ENCODE measurements around the gene IL2RA. TPM values are rescaled to one million over a fixed set of nuclear protein-coding genes. Genes with fewer than 3 reads are reported as not detected.
A peak's percentile ranks its signal among the peaks of the same experiment; 100 is the strongest.

Gene IL2RA
- total RNA-seq, 1 donor from 2014 or later = not detected

DNA sequence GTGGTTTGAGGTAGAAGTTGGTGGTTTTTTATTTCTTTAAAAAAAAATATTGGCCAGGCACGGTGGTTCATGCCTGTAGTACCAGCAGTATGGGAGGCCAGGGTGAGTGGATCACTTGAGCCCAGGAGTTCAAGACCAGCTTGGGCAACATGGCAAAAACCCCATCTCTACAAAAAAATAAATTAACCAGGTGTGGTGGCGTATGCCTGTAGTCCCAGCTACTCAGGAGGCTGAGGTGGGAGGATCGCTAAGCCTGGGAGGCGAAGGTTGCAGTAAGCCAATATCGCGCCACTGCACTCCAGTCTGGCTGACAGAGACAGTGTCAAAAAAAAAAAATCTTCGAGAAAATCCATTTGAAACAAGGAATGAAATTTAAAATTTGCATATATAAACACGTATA lies 1.1 kb downstream of the IL2RA start:
- DNase-seq (ENCODE audit: low spot score in 2 of 2) (no peak), FAIRE-seq (no peak)

DNA sequence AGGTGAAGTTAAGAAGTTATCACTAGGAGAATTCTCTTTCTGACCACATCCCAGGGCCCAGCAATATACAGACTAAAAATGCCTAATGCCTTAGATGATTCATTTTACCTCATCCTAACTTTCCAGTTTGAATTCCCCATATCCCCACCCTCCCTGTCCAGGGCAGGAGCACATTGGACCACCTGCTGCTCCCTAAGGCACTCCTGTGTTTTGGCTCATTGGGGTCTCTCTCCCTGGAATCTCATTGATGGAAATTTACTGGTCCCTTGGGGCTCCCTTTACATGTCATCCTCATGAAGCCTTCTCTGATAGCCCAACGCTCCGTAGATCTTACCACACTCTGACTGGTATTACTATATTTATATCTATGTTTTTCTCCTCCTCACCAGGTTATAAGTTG lies 2.7 kb downstream of the IL2RA start:
- no peak for FAIRE-seq
- DNase-seq (ENCODE audit: low spot score in 2 of 2) = no peak

DNA sequence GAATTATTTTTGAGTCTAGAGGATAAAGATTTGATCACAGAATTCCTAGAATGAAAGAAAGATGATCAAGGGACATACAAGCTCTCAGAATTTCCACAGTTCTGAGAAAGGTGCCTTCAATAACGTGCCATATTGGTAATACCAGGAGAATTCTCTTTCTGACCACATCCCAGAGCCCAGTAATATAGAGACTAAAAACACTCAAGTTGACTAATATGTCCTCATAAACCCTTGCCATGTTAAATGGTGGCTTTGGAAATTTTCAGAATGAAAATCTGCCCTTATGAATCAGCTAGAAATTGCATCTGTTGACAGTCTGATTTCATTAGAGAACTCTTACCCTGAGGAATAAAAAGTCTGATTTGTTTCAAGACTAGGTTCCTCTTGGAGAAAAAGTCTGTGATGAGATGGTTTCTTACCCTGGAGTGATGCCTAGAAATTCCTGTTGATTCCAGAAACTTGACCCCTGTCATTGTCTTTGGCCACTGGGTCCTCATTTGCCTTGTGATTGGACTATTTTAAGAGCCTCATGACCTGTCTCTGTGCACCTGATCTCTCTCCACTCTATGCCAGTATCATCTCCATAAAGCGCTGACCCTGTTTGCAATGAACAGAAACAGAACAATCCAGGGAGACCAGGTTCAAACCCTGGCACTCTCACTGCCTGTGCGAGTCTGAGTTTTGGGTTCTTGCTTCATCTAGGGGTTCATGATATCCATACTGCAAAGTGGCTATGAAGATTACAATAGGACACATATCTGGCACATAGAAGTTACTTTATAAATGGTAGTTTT lies 3.3 kb downstream of the IL2RA start:
- FAIRE-seq (no peak), DNase-seq (ENCODE audit: low spot score in 2 of 2) (no peak)

DNA sequence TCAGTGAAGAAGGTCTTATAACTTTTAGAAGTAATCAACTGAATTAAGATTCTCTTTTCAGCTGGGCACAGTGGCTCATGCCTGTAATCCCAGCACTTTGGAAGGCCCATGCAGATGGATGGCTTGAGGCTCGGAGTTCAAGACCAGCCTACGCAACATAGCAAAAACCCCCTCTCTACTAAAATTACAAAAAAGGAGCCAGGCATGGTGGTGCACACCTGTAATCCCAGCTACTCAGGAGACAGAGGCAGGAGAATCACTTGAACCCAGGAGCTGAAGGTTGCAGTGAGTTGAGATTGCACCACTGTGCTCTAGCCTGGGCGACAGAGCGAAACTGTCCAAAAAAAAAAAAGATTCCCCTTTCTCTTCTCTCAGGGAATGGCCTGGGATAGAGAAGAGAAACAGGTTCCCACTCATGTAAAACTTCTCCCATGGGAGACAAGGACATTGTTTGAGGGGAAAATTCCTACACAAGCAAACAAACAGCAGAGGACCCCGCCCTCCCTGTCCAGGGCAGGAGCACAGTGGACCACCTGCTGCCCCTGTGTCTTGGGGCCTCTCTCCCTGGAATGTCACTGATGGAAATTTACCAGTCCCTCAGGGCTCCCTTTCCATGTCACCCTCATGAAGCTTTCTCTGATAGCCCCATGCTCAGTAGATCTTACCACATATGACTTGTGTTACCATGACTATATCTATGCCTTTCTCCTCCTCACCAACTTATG lies 5.6 kb downstream of the IL2RA start:
- DNase-seq (ENCODE audit: low spot score in 2 of 2) (no peak), FAIRE-seq (no peak)

DNA sequence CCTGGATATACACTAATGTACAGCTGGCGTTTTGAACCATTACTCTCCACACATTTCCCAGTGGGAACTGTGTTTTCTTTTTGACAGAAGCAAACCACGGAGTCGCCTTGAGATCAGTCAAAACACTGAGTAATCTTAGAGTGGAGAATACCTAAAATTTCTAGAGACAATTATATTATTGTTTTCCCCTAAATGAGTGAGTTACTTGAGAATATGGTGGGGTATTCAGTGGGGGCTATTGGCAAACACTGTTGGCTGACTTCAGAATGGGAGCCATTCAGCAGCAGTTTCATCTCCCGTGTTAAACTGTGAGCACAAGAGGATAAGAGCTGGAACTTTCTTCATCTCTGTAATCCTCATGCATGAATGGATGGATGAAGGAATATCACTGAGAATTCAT lies 6.2 kb downstream of the IL2RA start:
- FAIRE-seq (no peak), DNase-seq (ENCODE audit: low spot score in 2 of 2) (no peak)

DNA sequence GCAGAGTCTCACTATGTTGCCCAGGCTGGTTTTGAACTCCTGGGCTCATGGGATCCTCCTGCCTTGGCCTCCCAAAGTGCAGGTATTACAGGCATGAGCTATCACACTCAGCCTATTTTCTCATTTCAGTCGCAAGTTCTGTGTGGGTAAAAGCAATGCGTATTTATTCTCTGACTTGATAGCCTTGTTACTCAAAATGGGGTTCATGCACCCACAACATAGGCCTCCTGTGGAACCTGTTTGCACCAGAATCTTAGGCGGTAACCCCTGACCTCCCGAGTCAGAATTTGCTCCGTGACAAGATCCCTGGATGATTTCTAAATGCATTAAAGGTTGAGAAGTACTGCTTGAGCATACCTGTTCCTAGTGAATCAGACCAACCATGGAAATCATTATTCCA lies 7.3 kb downstream of the IL2RA start:
- no peak for FAIRE-seq
- DNase-seq (ENCODE audit: low spot score in 2 of 2) = no peak

DNA sequence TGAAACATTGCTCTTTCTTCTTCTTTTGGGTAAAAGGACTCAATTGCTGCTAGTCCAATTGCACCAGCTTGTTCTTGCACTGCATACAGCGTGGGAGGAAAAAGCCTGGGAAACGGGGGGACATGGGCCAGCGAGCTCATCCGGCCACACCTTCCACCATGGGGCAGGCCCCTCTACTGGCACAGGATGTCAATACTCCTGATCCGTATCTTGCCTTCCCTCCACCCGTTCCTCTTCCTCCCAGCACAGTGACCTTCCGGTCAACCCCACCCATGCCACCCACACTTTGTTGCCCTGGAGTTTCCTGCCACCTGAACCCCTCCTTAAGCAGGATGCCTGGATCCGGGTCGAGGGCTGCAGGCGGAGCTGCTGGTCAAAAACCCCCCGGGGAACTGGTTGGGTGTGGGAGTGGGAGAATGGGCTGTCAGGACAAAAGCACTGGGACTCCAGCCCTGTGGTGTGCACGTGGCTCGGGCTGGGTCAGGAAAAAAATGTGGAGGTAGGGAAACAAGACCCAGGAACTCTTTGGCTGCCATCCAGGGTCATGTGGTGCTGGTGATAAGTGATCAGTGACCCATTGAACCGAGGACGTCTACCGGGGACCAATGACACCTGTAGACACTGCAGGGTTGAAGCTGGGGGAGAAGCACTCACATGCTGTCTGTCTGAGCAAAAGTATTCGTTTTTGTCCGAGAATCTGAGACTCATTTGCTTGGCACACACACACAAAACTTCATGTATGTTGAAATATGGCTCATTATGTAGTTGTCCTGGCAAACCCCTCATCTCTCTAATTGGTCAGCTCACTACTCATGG lies 8.1 kb downstream of the IL2RA start:
- DNase-seq (ENCODE audit: low spot score in 2 of 2) = no peak
- no peak for FAIRE-seq

DNA sequence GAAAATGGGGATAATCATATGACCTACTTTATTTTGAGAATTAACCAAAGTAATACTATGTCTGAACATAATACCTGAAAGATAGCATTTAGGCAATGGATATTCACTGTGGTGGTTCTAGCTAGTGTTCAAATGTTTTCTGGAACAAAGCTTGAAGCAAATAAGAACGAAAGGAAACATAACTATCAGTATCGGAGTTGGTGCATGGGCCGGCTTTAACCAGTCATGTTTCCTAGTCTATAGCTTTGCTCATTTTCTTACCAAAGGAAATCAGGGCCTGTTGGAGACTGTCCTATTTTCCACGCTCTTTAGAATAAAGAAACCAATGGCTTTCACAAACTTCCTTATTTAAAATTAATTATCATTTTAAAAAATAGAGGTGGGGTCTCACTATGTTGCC lies 8.9 kb downstream of the IL2RA start:
- FAIRE-seq (no peak), DNase-seq (ENCODE audit: low spot score in 2 of 2) (no peak)

DNA sequence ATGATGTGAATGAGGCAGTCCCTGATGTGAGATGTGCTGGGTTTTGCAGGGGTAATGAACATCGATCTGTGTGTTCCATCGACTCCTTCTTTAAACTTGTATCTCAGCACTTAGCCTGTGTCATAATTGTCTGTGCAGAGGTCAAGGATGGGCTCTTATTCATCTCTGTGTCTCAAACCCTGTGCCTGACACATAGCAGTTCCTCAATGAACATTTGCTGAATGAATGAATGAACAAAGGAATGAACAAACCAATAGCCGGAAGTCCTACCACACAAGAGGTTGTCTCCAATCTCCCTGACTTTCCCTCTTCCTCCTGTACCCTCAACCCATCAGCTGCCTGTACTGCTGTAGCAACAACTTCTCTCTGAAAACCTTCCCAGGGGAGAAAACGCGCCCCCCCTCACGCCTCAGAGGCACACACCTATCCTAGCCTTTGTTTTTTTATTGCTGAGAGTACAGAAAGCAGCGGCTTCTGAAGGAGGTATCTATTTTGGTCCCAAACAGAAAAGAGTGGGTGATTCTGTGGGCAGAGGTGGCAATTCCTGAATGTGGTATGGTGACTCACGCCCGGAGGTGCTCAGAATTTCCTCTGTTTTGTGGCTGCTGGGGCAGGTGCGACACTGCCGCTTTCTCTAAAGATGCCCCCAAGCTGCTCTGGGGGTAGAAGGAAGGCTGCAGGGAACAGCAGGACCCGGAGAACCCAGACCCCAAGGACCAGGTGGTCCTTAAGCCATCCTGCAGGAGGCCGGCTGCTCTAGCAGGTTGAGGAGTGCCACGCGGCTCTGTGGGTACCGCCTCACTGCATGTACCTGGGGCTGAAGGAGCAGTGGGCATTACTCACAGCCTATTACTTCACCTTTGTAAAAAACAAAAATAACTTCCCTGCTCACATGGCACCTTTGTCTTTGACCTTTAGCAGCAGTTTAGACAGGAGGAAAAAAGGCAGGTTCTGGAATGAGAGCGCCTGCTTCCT lies 9.6 kb downstream of the IL2RA start:
- no peak for FAIRE-seq
- DNase-seq (ENCODE audit: low spot score in 2 of 2) = no peak

DNA sequence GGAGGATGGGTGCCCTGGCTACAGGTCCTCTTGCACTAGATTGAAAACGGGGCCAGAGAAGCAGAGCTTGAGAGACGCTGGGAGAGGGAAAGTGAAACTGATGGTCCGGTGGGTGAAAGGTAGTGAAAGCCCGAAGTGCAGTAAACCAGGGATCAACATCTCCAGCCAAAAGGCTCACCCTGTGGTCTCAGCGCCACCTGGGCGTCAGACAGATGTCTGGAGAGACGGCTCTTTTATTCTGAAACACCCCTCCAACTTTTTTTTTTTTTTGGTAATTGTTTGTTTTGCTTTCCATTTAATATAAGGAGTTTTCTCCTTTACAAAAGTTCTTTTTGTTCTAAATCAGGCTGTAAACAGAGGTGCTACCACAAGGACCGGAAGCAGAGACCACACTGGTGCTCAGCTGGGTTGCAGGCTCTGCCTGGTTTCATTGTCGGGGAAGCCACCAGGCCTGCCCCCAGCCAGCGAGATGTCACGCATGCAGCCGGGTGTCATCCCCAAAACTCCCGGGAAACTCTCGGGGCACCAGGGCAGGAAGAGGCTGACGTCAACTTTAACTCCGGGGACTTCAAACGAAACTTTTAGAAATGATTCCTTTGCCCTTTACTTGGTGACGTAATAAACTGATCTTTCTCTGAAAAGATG lies 11.2 kb downstream of the IL2RA start:
- DNase-seq (ENCODE audit: low spot score in 2 of 2) (peak in 1 of 2 donors; percentile 42), FAIRE-seq (no peak)

DNA sequence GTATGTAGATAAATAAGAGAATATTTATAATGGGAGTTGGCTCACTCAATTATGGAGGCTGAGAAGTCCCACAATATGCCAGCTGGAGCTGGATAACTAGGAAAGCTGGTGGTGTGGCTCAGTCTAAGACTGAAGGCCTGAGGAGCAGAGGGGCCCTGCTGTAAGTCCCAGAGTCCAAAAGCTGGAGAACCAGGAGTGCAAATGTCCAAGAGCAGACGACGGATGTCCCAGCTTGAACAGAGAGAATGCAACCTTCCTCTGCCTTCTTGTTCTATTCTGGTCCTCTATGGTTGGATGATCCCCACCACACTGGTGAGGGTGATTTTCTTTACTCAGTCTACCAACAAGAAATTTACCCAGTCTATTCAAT lies 13.2 kb downstream of the IL2RA start:
- FAIRE-seq = no peak
- DNase-seq (ENCODE audit: low spot score in 2 of 2) = no peak

DNA sequence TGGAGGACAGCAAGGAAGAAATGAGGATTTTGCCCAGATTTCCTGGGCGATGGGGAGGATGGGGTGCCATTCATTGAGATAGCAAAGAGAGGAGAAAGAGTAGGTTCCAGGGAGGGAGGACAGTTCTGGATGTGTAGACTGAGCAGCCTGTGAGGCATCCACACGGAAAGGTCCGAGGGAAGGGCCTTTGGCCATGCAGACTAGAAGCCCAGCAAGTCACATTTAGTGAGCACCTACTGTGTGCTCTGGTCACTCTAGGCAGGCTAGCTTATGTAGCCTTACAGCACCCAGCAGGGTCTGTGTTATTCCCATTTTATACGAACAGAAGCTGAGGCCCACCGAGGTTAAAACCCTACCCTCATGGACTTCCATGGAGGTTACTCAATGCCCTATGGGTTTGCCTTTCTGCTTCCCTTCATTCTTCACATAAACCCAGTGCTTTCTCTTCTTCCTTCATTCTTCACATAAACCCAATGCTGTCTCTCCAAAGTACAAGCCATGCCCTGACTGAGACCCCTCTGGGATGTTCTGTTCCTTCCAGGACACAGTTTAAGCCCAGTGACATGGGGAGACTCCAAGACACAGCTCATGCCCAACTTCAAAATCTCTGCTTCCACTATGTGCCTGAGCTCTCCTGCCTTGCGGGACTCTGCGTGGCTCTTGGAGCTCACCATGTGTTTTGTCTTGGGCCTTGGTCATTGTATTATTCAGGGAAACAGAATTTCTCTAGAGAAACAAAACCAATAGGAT lies 13.7 kb downstream of the IL2RA start:
- DNase-seq (ENCODE audit: low spot score in 2 of 2) = no peak
- no peak for FAIRE-seq

DNA sequence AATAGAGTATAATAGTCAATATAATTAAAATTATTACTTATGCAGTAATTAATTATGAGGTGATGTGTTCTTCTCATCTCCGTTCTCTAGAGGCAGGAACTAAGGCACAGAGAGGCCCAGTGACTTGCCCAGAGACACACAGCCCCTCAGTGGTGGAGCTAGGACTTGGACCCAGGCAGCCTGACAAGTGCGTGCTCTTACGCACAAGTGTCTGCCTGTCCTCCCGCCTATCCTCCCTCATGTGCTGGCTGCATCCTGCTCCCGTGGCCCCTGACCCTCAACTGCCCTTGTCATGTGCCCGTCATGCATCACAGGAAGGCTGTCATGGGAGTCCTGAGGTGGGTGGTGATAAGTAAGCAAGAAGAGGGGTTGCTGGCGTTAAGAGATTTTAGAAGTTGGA lies 14.3 kb downstream of the IL2RA start:
- no peak for FAIRE-seq
- DNase-seq (ENCODE audit: low spot score in 2 of 2) = no peak

DNA sequence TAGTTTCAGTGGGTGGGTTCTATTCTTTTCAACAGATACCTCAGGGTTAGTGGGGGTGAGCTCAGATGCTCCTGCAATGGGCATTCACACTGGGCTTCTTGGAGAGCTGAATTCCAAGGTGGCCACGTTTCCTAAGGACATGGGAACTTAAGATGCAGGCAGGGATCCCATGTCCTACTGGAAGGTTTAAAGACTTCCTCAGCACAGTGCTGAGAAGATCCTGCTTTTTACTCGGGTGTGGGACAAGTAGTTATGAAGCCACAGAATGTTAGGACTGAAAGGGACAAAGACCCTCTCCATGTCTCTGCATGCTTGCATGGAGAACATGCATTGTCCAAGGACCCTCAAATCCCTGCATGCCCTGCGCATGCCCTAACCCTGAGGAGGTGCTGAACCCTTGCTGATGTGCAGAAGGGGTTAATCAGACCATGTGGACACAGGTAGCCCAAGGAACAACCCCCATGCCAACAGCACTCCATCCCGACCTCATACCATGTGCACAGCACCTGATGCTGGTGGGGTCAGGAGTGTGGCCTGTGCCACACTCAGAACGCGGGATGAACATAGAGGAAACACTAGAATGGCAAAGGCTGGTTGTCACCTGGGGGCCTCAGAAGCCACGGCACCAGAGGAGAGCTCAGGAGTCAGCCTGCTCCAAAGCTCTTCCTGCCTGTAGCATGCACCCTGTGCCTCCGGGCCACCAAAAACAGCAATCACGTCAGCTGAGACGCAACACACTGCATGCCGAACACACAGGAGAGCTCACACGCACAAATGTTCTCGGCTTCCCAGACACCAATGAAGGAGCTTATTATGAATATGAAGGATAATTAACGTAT lies 15.2 kb downstream of the IL2RA start:
- DNase-seq (ENCODE audit: low spot score in 2 of 2) = no peak
- no peak for FAIRE-seq

DNA sequence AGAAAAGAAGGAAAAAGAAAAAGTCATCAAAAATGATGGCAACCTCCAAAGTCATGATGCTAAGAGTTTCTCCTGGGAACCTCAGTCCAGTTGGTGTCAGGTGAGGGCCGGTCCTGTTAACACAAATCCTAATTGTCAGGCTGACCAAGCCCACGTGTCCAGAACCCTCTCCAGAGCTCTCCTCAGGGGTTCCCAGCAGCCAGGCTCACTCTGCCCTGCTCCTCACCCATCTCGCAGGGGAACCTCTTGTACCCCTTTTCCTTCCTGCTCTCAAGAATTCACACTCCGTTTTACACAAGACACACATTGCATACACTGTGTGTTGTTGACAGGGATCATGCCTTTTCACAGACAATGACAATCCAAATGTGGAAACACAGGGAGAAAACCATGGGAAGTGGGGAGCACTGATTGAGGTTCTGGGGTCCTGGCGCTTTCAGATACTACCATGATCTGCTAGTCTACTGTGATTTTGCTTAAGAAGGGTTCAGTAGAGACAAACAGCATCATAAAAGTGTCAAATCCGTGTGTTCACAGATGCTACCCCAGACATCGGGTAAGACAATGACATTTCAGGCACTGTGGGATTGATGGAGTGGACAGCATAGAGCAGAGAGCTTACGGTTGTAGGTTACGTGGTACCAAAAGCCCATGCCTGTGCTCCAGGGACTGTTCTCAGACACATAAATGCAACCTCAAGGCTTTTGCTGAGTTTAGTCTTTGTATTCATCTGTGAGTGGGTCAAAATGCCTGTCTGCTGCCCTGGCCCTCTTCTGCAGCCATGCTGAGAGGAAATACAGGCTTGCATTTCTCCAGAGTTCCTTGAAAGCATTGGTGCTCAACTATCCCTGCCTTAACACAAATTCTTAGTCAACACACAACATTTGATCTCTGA lies 16.0 kb downstream of the IL2RA start:
- FAIRE-seq (no peak), DNase-seq (ENCODE audit: low spot score in 2 of 2) (no peak)

DNA sequence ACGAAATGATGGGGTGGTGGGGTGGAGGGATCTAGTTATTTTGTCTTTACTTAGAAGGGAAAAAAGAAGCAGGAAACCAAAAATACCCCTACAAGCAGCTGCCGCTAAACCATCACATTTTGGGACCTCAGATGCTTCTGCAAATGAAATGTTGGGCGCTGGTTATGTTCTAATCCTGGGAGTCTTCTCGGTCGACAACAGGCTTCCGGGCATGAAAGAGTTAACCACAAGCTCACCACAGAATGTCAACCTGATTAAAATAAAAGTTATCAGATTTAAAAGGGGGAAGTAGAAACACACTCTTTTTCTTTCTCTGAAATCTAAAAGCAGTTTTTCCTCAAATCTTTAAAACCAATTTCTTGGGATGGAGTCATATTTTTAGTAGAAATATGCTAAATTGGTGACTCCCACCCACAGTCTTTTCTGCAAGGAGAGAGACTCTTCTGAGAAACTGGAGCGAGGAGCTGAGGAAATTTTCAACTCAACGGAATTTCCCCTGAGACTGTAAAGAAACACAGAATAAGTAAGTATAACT lies 16.8 kb downstream of the IL2RA start:
- FAIRE-seq = no peak
- DNase-seq (ENCODE audit: low spot score in 2 of 2) = no peak
